ENCODE measurements around the gene ANXA11. TPM values are rescaled to one million over a fixed set of nuclear protein-coding genes. Genes with fewer than 3 reads are reported as not detected.
A peak's percentile ranks its signal among the peaks of the same experiment; 100 is the strongest.

The ANXA11 gene
- total RNA-seq, 2 donors from 2014 or later: 104 to 134 TPM

- peaks cover 17% of the 10 kb centered on the region for H3K4me1 Mint-ChIP-seq
- DNase-seq: peak; percentile 84
- H3K27me3 ChIP-seq (ENCODE audit: control insufficient read depth, insufficient read depth, low read length, poor library complexity, severe bottlenecking): peaks cover 13% of the 10 kb centered on the region
- H3K27ac ChIP-seq (ENCODE audit: low read depth, low read length): no peak within 1 kb of the TSS
- H3K36me3 Mint-ChIP-seq (ENCODE audit: low read depth): no peaks in the 10 kb centered on the region
- no peak for TF ChIP-seq CTCF (conservative IDR thresholded peaks at IDR 0.05)
- H3K9ac ChIP-seq (ENCODE audit: extremely low read depth, low read length, poor library complexity, severe bottlenecking): peak within 1 kb of the TSS; percentile 89
- peaks cover 26% of the 10 kb centered on the region for H3K27me3 Mint-ChIP-seq (ENCODE audit: insufficient read depth)
- H3K27ac Mint-ChIP-seq: peak within 1 kb of the TSS; percentile 90
- no peaks in the 10 kb centered on the region for H3K36me3 ChIP-seq (ENCODE audit: control insufficient read depth, insufficient read depth, low read length)
- no peaks in the 10 kb centered on the region for H3K9me3 Mint-ChIP-seq
- peak within 1 kb of the TSS; percentile 80 for H3K4me3 ChIP-seq (ENCODE audit: low read length)
- 3 to 4% methylated on average over 19 to 58 of the region's 58 CpGs for WGBS, 2 experiments (ENCODE audit: insufficient coverage in 1 of 2, insufficient read length in 1 of 2)
- peak within 1 kb of the TSS; percentile 60 for H3K4me3 Mint-ChIP-seq
- no peaks in the 10 kb centered on the region for H3K4me1 ChIP-seq (ENCODE audit: control insufficient read depth, insufficient read depth, low read length)
- no peaks in the 10 kb centered on the region for H3K9me3 ChIP-seq (ENCODE audit: control insufficient read depth, low read length)
These were observed 72.8 kb downstream of the ANXA11 start, which contains the start of gene PLAC9 for GRCh38 chr10:80132299-80133139. PLAC9 (plus strand) TSS chr10:80132730; CDS start chr10:80132763, 33 bp downstream.

GRCh38 chr10:80131499-80131901 is 73.8 kb downstream of the ANXA11 start:
- peak overlapping the region; percentile 89 for H3K9ac ChIP-seq (ENCODE audit: extremely low read depth, low read length, poor library complexity, severe bottlenecking)
- H3K9me3 ChIP-seq (ENCODE audit: control insufficient read depth, low read length): no peaks in the 10 kb centered on the region
- Mint-ChIP-seq H3K4me1 (peaks cover 17% of the 10 kb centered on the region), H3K27me3 (ENCODE audit: insufficient read depth) (peaks cover 26% of the 10 kb centered on the region), H3K36me3 (ENCODE audit: low read depth) (no peaks in the 10 kb centered on the region), H3K4me3 (peak overlapping the region; percentile 60), H3K9me3 (no peaks in the 10 kb centered on the region), H3K27ac (peak overlapping the region; percentile 90)
- H3K36me3 ChIP-seq (ENCODE audit: control insufficient read depth, insufficient read depth, low read length): no peaks in the 10 kb centered on the region
- TF ChIP-seq CTCF (conservative IDR thresholded peaks at IDR 0.05): no peak
- no peaks in the 10 kb centered on the region for H3K4me1 ChIP-seq (ENCODE audit: control insufficient read depth, insufficient read depth, low read length)
- DNase-seq: peak; percentile 87
- peaks cover 13% of the 10 kb centered on the region for H3K27me3 ChIP-seq (ENCODE audit: control insufficient read depth, insufficient read depth, low read length, poor library complexity, severe bottlenecking)
- no peak overlapping the region for H3K27ac ChIP-seq (ENCODE audit: low read depth, low read length)
- WGBS, 2 experiments (ENCODE audit: insufficient coverage in 1 of 2, insufficient read length in 1 of 2): 49 to 64% methylated on average over 6 of the region's 6 CpGs
- peak overlapping the region; percentile 80 for H3K4me3 ChIP-seq (ENCODE audit: low read length)

GRCh38 chr10:80126876-80127275 is 78.5 kb downstream of the ANXA11 start:
- no peaks in the 10 kb centered on the region for H3K4me1 ChIP-seq (ENCODE audit: control insufficient read depth, insufficient read depth, low read length)
- no peaks in the 10 kb centered on the region for H3K36me3 ChIP-seq (ENCODE audit: control insufficient read depth, insufficient read depth, low read length)
- peaks cover 4% of the 10 kb centered on the region for H3K27me3 Mint-ChIP-seq (ENCODE audit: insufficient read depth)
- H3K4me3 Mint-ChIP-seq: no peak overlapping the region
- no peak overlapping the region for H3K27ac ChIP-seq (ENCODE audit: low read depth, low read length)
- no peaks in the 10 kb centered on the region for H3K27me3 ChIP-seq (ENCODE audit: control insufficient read depth, insufficient read depth, low read length, poor library complexity, severe bottlenecking)
- H3K4me3 ChIP-seq (ENCODE audit: low read length): no peak overlapping the region
- no peaks in the 10 kb centered on the region for H3K9me3 ChIP-seq (ENCODE audit: control insufficient read depth, low read length)
- H3K36me3 Mint-ChIP-seq (ENCODE audit: low read depth): no peaks in the 10 kb centered on the region
- no peaks in the 10 kb centered on the region for H3K9me3 Mint-ChIP-seq
- DNase-seq: peak; percentile 73
- 86 to 89% methylated on average over 1 to 4 of the region's 4 CpGs for WGBS, 2 experiments (ENCODE audit: insufficient coverage in 1 of 2, insufficient read length in 1 of 2)
- TF ChIP-seq CTCF (conservative IDR thresholded peaks at IDR 0.05): no peak
- peaks cover 9% of the 10 kb centered on the region for H3K4me1 Mint-ChIP-seq
- H3K9ac ChIP-seq (ENCODE audit: extremely low read depth, low read length, poor library complexity, severe bottlenecking): no peak overlapping the region
- no peak overlapping the region for H3K27ac Mint-ChIP-seq

Measured in endodermal cell (in vitro differentiated cells).